ENCODE results near the gene PLCB3. TPM values are rescaled to one million over a fixed set of nuclear protein-coding genes. Genes with fewer than 3 reads are reported as not detected.

Gene PLCB3
- total and polyA plus RNA-seq, 10 of the 15 experiments (the other 5 are each of a cell fraction or from before 2014, with no cell fraction given), result 0.03 to 10.3 (median 3.3) TPM

GRCh38 chr11:64263021-64263946, 12.0 kb downstream of the PLCB3 start (continued):
- TF ChIP-seq NFYB (IDR thresholded peaks at IDR 0.05; ENCODE audit: insufficient read depth, low read depth, low read length), result no peak
- TF ChIP-seq, protein P1, sequence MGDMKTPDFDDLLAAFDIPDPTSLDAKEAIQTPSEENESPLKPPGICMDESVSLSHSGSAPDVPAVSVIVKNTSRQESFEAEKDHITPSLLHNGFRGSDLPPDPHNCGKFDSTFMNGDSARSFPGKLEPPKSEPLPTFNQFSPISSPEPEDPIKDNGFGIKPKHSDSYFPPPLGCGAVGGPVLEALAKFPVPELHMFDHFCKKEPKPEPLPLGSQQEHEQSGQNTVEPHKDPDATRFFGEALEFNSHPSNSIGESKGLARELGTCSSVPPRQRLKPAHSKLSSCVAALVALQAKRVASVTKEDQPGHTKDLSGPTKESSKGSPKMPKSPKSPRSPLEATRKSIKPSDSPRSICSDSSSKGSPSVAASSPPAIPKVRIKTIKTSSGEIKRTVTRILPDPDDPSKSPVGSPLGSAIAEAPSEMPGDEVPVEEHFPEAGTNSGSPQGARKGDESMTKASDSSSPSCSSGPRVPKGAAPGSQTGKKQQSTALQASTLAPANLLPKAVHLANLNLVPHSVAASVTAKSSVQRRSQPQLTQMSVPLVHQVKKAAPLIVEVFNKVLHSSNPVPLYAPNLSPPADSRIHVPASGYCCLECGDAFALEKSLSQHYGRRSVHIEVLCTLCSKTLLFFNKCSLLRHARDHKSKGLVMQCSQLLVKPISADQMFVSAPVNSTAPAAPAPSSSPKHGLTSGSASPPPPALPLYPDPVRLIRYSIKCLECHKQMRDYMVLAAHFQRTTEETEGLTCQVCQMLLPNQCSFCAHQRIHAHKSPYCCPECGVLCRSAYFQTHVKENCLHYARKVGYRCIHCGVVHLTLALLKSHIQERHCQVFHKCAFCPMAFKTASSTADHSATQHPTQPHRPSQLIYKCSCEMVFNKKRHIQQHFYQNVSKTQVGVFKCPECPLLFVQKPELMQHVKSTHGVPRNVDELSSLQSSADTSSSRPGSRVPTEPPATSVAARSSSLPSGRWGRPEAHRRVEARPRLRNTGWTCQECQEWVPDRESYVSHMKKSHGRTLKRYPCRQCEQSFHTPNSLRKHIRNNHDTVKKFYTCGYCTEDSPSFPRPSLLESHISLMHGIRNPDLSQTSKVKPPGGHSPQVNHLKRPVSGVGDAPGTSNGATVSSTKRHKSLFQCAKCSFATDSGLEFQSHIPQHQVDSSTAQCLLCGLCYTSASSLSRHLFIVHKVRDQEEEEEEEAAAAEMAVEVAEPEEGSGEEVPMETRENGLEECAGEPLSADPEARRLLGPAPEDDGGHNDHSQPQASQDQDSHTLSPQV (IDR thresholded peaks at IDR 0.05), result no peak
- TF ChIP-seq POLR2AphosphoS5 (IDR thresholded peaks at IDR 0.05; ENCODE audit: low read length), result no peak
- no peak for TF ChIP-seq HDGF (IDR thresholded peaks at IDR 0.05)

DNA sequence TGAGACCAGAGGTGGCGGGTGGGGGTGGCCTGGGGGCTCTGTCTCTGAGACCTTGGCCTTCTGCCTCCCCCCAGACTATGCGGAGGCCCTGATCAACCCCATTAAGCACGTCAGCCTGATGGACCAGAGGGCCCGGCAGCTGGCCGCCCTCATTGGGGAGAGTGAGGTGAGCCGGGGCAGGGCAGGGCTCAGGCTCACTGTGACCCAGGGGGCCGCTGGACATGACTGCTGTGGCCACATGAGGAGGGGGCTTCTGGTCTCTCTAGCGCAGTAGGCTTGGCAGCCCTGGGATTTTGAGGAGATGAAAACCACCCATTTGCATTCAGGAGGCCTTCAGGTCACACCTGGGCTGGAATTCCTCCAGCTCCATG, 12.6 kb downstream of the PLCB3 start:
- no peak for FAIRE-seq
- ChIA-PET RAD21 (ENCODE audit: unreplicated experiment) (no interaction called here), SMC1A (ENCODE audit: uncharacterized antibody, unreplicated experiment) (no interaction called here), CTCF (interaction anchor here (1.3 to 1.7 kb wide), 2 partner anchors 12 to 96 kb away, joined by 3 to 4 read pairs; no protein-coding TSS in a partner anchor), POLR2A (interaction anchor here (0.6 to 1.1 kb wide), 2 partner anchors 16 to 20 kb away, joined by 3 read pairs; no protein-coding TSS in a partner anchor)
- in situ Hi-C loops (cut with MboI), result no loop called here
- H3K9ac ChIP-seq (ENCODE audit: control insufficient read depth, insufficient read depth, low read length), result no peak overlapping the region
- H3K4me2 ChIP-seq (ENCODE audit: control insufficient read depth, insufficient read depth), result no peak overlapping the region
- 80% methylated on average over 8 of the region's 8 CpGs for WGBS (ENCODE audit: insufficient coverage, insufficient replicate concordance, low lambda C conversion rate, missing lambda C conversion rate)
- no peaks in the 10 kb centered on the region for H3K27me3 ChIP-seq (replicated peaks in 1 of 2; ENCODE audit: control insufficient read depth in 2 of 2, insufficient read depth in 2 of 2, low read length in 1 of 2)
- no peak overlapping the region for H3K27ac ChIP-seq (ENCODE audit: control insufficient read depth, insufficient read depth)
- no peaks in the 10 kb centered on the region for H4K20me1 ChIP-seq (ENCODE audit: control insufficient read depth, insufficient read depth)
- H3K9me3 ChIP-seq (replicated peaks; ENCODE audit: control insufficient read depth, insufficient read depth, low read length), result no peaks in the 10 kb centered on the region
- no TSS peak for BruUV-seq (replicated peaks)
- H3K79me2 ChIP-seq (ENCODE audit: control insufficient read depth, insufficient read depth, low read length), result peaks cover 4% of the 10 kb centered on the region
- peaks cover 0 to 2% of the 10 kb centered on the region in 2 experiments; a peak in 2 of 4 replicates for H3K36me3 ChIP-seq (ENCODE audit: control insufficient read depth in 2 of 2, insufficient read depth in 2 of 2, low read length in 1 of 2)
- peaks cover 20% of the 10 kb centered on the region for H3K4me1 ChIP-seq (ENCODE audit: control insufficient read depth, insufficient read depth, low read length)
- no peak overlapping the region for H3K4me3 ChIP-seq
- no peak for DNase-seq (ENCODE audit: low read depth, low spot score)
- ATAC-seq, result no peak
- H2AFZ ChIP-seq (ENCODE audit: control insufficient read depth, low read depth, low read length), result no peak overlapping the region
- intact Hi-C loops (cut with micrococcal nuclease; ENCODE audit: unreplicated experiment), result no loop called here
- no peak for TF ChIP-seq WRNIP1 (IDR thresholded peaks at IDR 0.05; ENCODE audit: borderline replicate concordance, low read depth, low read length)
- TF ChIP-seq FOXM1 (IDR thresholded peaks at IDR 0.05; ENCODE audit: low read depth, low read length), result no peak
- TF ChIP-seq SMARCA5 (IDR thresholded peaks at IDR 0.05), result no peak
- no peak for TF ChIP-seq SMAD5 (IDR thresholded peaks at IDR 0.05; ENCODE audit: low read depth)
- no peak for TF ChIP-seq SMAD1 (IDR thresholded peaks at IDR 0.05; ENCODE audit: low read depth, partially characterized antibody)
- no peak for TF ChIP-seq IRF4 (IDR thresholded peaks at IDR 0.05; ENCODE audit: low read depth, low read length)
- TF ChIP-seq RB1 (IDR thresholded peaks at IDR 0.05; ENCODE audit: borderline replicate concordance), result no peak
- no peak for TF ChIP-seq EP300 (IDR thresholded peaks at IDR 0.05; ENCODE audit: borderline replicate concordance in 1 of 2, control insufficient read depth in 1 of 2, low read depth in 2 of 2, low read length in 2 of 2)
- TF ChIP-seq ZBED1 (IDR thresholded peaks at IDR 0.05; ENCODE audit: borderline replicate concordance), result no peak
- no peak for TF ChIP-seq EGR1 (IDR thresholded peaks at IDR 0.05; ENCODE audit: borderline replicate concordance in 1 of 2, low read depth in 2 of 2, low read length in 2 of 2)
- no peak for TF ChIP-seq CHD4 (IDR thresholded peaks at IDR 0.05)
- TF ChIP-seq RCOR1 (conservative IDR thresholded peaks at IDR 0.05; ENCODE audit: low read depth, low read length), result no peak
- TF ChIP-seq TCF3 (IDR thresholded peaks at IDR 0.05; ENCODE audit: borderline replicate concordance, insufficient read depth, low read depth, low read length), result no peak
- TF ChIP-seq NFIC (IDR thresholded peaks at IDR 0.05; ENCODE audit: low read depth, low read length), result no peak
- TF ChIP-seq, protein P2, sequence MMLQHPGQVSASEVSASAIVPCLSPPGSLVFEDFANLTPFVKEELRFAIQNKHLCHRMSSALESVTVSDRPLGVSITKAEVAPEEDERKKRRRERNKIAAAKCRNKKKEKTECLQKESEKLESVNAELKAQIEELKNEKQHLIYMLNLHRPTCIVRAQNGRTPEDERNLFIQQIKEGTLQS (IDR thresholded peaks at IDR 0.05; ENCODE audit: borderline replicate concordance, extremely low read depth, low read depth, low read length), result no peak
